Measurements from ENCODE around the gene APOL1. TPM values are rescaled to one million over a fixed set of nuclear protein-coding genes. Genes with fewer than 3 reads are reported as not detected.
"Not testable (repeated sequence)": the region's sequence is repeated elsewhere in the genome, so short reads cannot be mapped to it uniquely, and the experiment has no call there.

Gene APOL1
- total and polyA plus RNA-seq, 2 of the 13 experiments (the other 11 are each of a cell fraction or from before 2014, with no cell fraction given), result 20.3 to 75.0 TPM

DNA sequence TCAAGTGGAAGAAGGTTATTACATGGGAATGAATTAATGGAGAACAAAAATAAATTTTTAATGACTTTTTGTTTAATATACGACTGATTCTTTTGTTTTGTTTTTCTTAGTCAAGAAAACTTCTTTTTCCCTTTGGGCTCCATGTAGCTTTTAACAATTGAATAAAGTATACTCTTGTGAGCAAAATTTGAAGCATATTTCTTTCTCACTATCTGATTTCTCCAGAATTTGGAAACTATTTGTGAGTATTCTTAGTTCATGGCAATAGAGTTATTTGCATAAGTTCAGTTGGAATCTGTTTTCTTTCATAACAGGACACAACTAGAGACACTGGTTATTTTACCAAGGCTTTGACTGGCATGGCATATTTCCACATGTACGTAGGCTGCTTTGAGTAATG lies 3.8 kb upstream of the APOL1 start:
- 0 out of 2 replicates have a peak, but pooled peaks have one; percentile 21 for TF ChIP-seq KAT7 (CRISPR knock-in tag; IDR thresholded peaks at IDR 0.05; ENCODE audit: borderline replicate concordance)
- TF ChIP-seq, protein P1, sequence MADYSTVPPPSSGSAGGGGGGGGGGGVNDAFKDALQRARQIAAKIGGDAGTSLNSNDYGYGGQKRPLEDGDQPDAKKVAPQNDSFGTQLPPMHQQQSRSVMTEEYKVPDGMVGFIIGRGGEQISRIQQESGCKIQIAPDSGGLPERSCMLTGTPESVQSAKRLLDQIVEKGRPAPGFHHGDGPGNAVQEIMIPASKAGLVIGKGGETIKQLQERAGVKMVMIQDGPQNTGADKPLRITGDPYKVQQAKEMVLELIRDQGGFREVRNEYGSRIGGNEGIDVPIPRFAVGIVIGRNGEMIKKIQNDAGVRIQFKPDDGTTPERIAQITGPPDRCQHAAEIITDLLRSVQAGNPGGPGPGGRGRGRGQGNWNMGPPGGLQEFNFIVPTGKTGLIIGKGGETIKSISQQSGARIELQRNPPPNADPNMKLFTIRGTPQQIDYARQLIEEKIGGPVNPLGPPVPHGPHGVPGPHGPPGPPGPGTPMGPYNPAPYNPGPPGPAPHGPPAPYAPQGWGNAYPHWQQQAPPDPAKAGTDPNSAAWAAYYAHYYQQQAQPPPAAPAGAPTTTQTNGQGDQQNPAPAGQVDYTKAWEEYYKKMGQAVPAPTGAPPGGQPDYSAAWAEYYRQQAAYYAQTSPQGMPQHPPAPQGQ (CRISPR knock-in tag; IDR thresholded peaks at IDR 0.05; ENCODE audit: borderline replicate concordance), result no peak
- DNase-seq (ENCODE audit: low spot score) (no peak), FAIRE-seq (no peak), ATAC-seq (no peak)
- H3K4me1 ChIP-seq (ENCODE audit: insufficient read depth, low read length), result peaks cover 84% of the 10 kb centered on the region
- peaks cover 16% of the 10 kb centered on the region for H3K79me2 ChIP-seq (ENCODE audit: insufficient read depth, low read length)
- H3K9ac ChIP-seq (ENCODE audit: insufficient read depth, low read depth, low read length), result peak overlapping the region; percentile 71; the same call in 1 of the 2 replicates
- H2AFZ ChIP-seq (ENCODE audit: low read length), result no peak overlapping the region
- 94% methylated on average over 2 of the region's 2 CpGs for WGBS (ENCODE audit: low lambda C conversion rate)
- BruUV-seq (replicated peaks), result no TSS peak
- POLR2A ChIA-PET, result interaction anchor here (7.0 kb wide), 1 partner anchor 11 kb away, joined by 102 read pairs; the partner anchor contains the start of gene APOL2
- no peaks in the 10 kb centered on the region; a peak in 1 of 5 replicates for H3K27me3 ChIP-seq (ENCODE audit: control insufficient read depth in 1 of 2, insufficient read depth in 2 of 2, low read length in 2 of 2)
- H3K27ac ChIP-seq (ENCODE audit: extremely low read length, insufficient read depth, low read length), result peak overlapping the region; percentile 90
- in situ Hi-C loops (cut with HindIII; ENCODE audit: extremely low pct_ligation_motif_present, low pct_unique_long_range_greater_than_20kb) (no loop called here), intact Hi-C loops (cut with micrococcal nuclease; ENCODE audit: unreplicated experiment) (no loop called here)
- H3K9me3 ChIP-seq (ENCODE audit: low read length), result no peaks in the 10 kb centered on the region
- H3K4me2 ChIP-seq (ENCODE audit: low read depth, low read length), result no peak overlapping the region
- no peak overlapping the region for H3K4me3 ChIP-seq (replicated peaks in 1 of 3; ENCODE audit: insufficient read depth in 1 of 3, low read depth in 2 of 3, low read length in 3 of 3)
- H4K20me1 ChIP-seq (ENCODE audit: insufficient read depth, low read length), result no peaks in the 10 kb centered on the region
- no peaks in the 10 kb centered on the region for H3K36me3 ChIP-seq (replicated peaks in 1 of 2; ENCODE audit: control insufficient read depth in 1 of 2, insufficient read depth in 2 of 2, low read length in 2 of 2)
- CTCF ChIA-PET (ENCODE audit: low intra/inter-chr PET ratio, low total read pairs), result no interaction called here

DNA sequence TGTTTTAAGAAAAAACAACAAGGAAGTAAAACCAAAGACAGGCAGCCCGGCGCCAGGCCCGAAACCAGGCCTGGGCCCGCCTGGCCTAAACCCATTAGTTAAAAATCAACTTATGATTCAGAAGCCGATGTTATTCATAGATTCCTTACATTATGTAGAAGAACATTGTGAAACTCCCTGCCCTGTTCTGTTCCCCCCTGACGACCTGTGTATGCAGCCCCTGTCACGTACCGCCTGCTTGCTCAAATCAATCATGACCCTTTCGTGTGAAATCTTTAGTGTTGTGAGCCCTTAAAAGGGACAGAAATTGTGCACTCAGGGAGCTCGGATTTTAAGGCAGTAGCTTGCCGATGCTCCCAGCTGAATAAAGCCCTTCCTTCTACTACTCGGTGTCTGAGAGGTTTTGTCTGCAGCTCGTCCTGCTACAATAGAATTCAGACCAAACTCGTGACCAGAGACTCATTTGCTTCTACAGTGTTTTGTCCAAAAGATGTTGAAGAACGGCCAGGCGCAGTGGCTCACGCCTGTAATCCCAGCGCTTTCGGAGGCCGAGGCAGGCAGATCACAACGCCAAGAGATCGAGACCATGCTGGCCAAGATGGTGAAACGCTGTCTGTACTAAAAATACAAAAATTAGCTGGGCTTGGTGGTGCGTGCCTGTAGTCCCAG lies 2.5 kb upstream of the APOL1 start:
- H3K4me2 ChIP-seq (ENCODE audit: low read depth, low read length), result peak overlapping the region; percentile 99
- H3K36me3 ChIP-seq (replicated peaks in 1 of 2; ENCODE audit: control insufficient read depth in 1 of 2, insufficient read depth in 2 of 2, low read length in 2 of 2); CTCF ChIA-PET (ENCODE audit: low intra/inter-chr PET ratio, low total read pairs); H3K27me3 ChIP-seq (ENCODE audit: control insufficient read depth in 1 of 2, insufficient read depth in 2 of 2, low read length in 2 of 2); H3K9me3 ChIP-seq (ENCODE audit: low read length); H4K20me1 ChIP-seq (ENCODE audit: insufficient read depth, low read length); intact Hi-C loops (cut with micrococcal nuclease; ENCODE audit: unreplicated experiment); H2AFZ ChIP-seq (ENCODE audit: low read length); BruUV-seq (replicated peaks); in situ Hi-C loops (cut with HindIII; ENCODE audit: extremely low pct_ligation_motif_present, low pct_unique_long_range_greater_than_20kb); ATAC-seq: not testable (repeated sequence)
- DNase-seq (ENCODE audit: low spot score) (peak; percentile 86), FAIRE-seq (peak; percentile 40)
- H3K4me1 ChIP-seq (ENCODE audit: insufficient read depth, low read length), result peaks cover 97% of the 10 kb centered on the region
- peak overlapping the region; percentile 71 for H3K9ac ChIP-seq (ENCODE audit: insufficient read depth, low read depth, low read length)
- H3K27ac ChIP-seq (ENCODE audit: extremely low read length, insufficient read depth, low read length), result peak overlapping the region; percentile 90
- peaks cover 28% of the 10 kb centered on the region for H3K79me2 ChIP-seq (ENCODE audit: insufficient read depth, low read length)
- H3K4me3 ChIP-seq (replicated peaks in 1 of 3; ENCODE audit: insufficient read depth in 1 of 3, low read depth in 2 of 3, low read length in 3 of 3), result peak overlapping the region in 1 of 3 experiments; percentile 32; a peak in 1 of 6 replicates
- WGBS (ENCODE audit: low lambda C conversion rate), result 23% methylated on average over 24 of the region's 24 CpGs
- POLR2A ChIA-PET, result interaction anchor here (1.0 to 7.0 kb wide), 4 partner anchors 13 to 46 kb away, joined by 3 to 102 read pairs (median 6); partner anchors contain the start of gene APOL2
- TF ChIP-seq NFIC (IDR thresholded peaks at IDR 0.05; ENCODE audit: low read length) (peak; percentile 42; the same call in 1 of the 2 replicates), ZNF296 (CRISPR knock-in tag; conservative IDR thresholded peaks at IDR 0.05) (0 out of 2 replicates have a peak, but pooled peaks have one; percentile 43), ZBTB7A (CRISPR knock-in tag; IDR thresholded peaks at IDR 0.05) (peak; percentile 50; the same call in 1 of the 2 replicates), ZFX (CRISPR knock-in tag; IDR thresholded peaks at IDR 0.05; ENCODE audit: low read depth) (peak; percentile 90), ZMYM4 (CRISPR knock-in tag; IDR thresholded peaks at IDR 0.05) (0 out of 2 replicates have a peak, but pooled peaks have one; percentile 21), ZNF264 (CRISPR knock-in tag; IDR thresholded peaks at IDR 0.05) (peak; percentile 73)
- TF ChIP-seq, protein P2, sequence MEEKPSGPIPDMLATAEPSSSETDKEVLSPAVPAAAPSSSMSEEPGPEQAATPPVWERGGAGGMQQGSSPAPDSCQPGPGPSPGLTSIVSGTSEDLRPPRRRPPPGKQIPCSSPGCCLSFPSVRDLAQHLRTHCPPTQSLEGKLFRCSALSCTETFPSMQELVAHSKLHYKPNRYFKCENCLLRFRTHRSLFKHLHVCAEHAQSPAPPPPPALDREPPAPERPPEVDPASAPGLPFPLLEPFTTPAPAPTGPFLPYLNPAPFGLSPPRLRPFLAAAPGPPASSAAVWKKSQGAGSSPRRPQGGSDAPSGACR (CRISPR knock-in tag; IDR thresholded peaks at IDR 0.05), result 0 out of 2 replicates have a peak, but pooled peaks have one; percentile 63
- TF ChIP-seq, protein P3, sequence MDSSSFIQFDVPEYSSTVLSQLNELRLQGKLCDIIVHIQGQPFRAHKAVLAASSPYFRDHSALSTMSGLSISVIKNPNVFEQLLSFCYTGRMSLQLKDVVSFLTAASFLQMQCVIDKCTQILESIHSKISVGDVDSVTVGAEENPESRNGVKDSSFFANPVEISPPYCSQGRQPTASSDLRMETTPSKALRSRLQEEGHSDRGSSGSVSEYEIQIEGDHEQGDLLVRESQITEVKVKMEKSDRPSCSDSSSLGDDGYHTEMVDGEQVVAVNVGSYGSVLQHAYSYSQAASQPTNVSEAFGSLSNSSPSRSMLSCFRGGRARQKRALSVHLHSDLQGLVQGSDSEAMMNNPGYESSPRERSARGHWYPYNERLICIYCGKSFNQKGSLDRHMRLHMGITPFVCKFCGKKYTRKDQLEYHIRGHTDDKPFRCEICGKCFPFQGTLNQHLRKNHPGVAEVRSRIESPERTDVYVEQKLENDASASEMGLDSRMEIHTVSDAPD (CRISPR knock-in tag; IDR thresholded peaks at IDR 0.05), result peak; percentile 44; the same call in 1 of the 2 replicates
